Karpas-422 (cell line): ENCODE results near the gene HSPB7. TPM values are rescaled to one million over a fixed set of nuclear protein-coding genes. Genes with fewer than 3 reads are reported as not detected.
A peak's percentile ranks its signal among the peaks of the same experiment; 100 is the strongest.
"Not testable (repeated sequence)": the region's sequence is repeated elsewhere in the genome, so short reads cannot be mapped to it uniquely, and the experiment has no call there.

Experiments
- DNase-seq: peaks from one replicate; pipeline ENCODE4 v3.0.0-alpha.2; 2015
- H2AFZ ChIP-seq: fragments of 200-600 bp; sonication (generic); 2 replicates; pipeline ENCODE4 v1.6.1; 2014; ENCODE audit warnings: antibody characterized with exemption, low read length, mixed read lengths
- H3K27ac ChIP-seq: fragments of 200-600 bp; sonication (generic); 2 replicates; pipeline ENCODE4 v1.5.1; 2014; ENCODE audit warnings: mild to moderate bottlenecking, low read length, moderate library complexity
- H3K27me3 ChIP-seq: fragments of 200-600 bp; sonication (generic); 2 replicates; pipeline ENCODE4 v1.6.1; 2014; ENCODE audit warnings: low read length, mixed read lengths
- H3K36me3 ChIP-seq: fragments of 200-600 bp; sonication (generic); 2 replicates; pipeline ENCODE4 v1.6.1; 2014; ENCODE audit warnings: low read length, mixed read lengths; ENCODE audit not compliant: insufficient read depth
- H3K4me1 ChIP-seq: fragments of 200-600 bp; sonication (generic); 2 replicates; pipeline ENCODE4 v1.6.1; 2014; ENCODE audit warnings: mild to moderate bottlenecking, low read length, mixed read lengths
- H3K4me2 ChIP-seq: fragments of 200-600 bp; sonication (generic); 2 replicates; pipeline ENCODE4 v1.6.1; 2014; ENCODE audit warnings: low read length, low read depth, mild to moderate bottlenecking; ENCODE audit not compliant: poor library complexity, severe bottlenecking
- H3K4me3 ChIP-seq: fragments of 200-600 bp; sonication (generic); 2 replicates; pipeline ENCODE4 v1.5.1; 2014; ENCODE audit warnings: mild to moderate bottlenecking, antibody characterized with exemption, low read length, mixed read lengths
- H3K79me2 ChIP-seq: fragments of 200-600 bp; sonication (generic); 2 replicates; pipeline ENCODE4 v1.6.1; 2014; ENCODE audit warnings: mild to moderate bottlenecking, low read length, mixed read lengths
- H3K9ac ChIP-seq: fragments of 200-600 bp; sonication (generic); 2 replicates; pipeline ENCODE4 v1.6.0; 2014; ENCODE audit warnings: low read length
- H3K9me2 ChIP-seq: fragments of 200-600 bp; sonication (generic), shearing (Covaris generic); replicated peaks from 2 replicates; pipeline ENCODE4 v1.6.0; 2014; ENCODE audit warnings: mild to moderate bottlenecking, low read length, moderate library complexity; ENCODE audit not compliant: insufficient read depth
- H3K9me3 ChIP-seq: fragments of 300-700, 200-600 bp; sonication (generic); 2 replicates; pipeline ENCODE4 v1.6.1; 2014; ENCODE audit warnings: low read length, mixed read lengths
- H4K20me1 ChIP-seq: fragments of 200-600 bp; sonication (generic); 2 replicates; pipeline ENCODE4 v1.6.1; 2014; ENCODE audit warnings: mild to moderate bottlenecking, antibody characterized with exemption, low read length, low read depth; ENCODE audit not compliant: insufficient read depth
- total RNA-seq: library from RNA; depleted of rRNA; stranded (reverse); fragments of >200 nt; shearing (Covaris generic); gene quantifications from 2 replicates; pipeline ENCODE4 v1.2.3, GENCODE V29; 2014; ENCODE audit warnings: low replicate concordance

HSPB7 gene
- total RNA-seq, 1 experiment from 2014 or later, result not detected

- H3K4me3 ChIP-seq, H3K79me2 ChIP-seq, DNase-seq, H3K9me3 ChIP-seq, H4K20me1 ChIP-seq, H3K27ac ChIP-seq, H2AFZ ChIP-seq, H3K9me2 ChIP-seq, H3K27me3 ChIP-seq, H3K36me3 ChIP-seq, H3K9ac ChIP-seq, H3K4me2 ChIP-seq: not testable (repeated sequence)
- peaks cover 21% of the 10 kb centered on the region for H3K4me1 ChIP-seq
These were observed 44.3 kb upstream of the HSPB7 start for GRCh38 chr1:16061989-16062686.

- Histone ChIP-seq H3K27me3 (no peaks in the 10 kb centered on the region), H3K9me2 (no peaks in the 10 kb centered on the region), H3K27ac (no peak overlapping the region), H4K20me1 (no peaks in the 10 kb centered on the region), H3K9me3 (no peaks in the 10 kb centered on the region), H3K4me3 (no peak overlapping the region), H3K9ac (no peak overlapping the region), H3K4me2 (peak overlapping the region; percentile 35), H3K79me2 (no peaks in the 10 kb centered on the region), H2AFZ (no peak overlapping the region), H3K4me1 (peaks cover 12% of the 10 kb centered on the region), H3K36me3 (no peaks in the 10 kb centered on the region)
- peak; percentile 75 for DNase-seq
These were observed 43.4 kb upstream of the HSPB7 start for GRCh38 chr1:16061266-16061665.

GRCh38 chr1:16058394-16059120, 40.7 kb upstream of the HSPB7 start:
- not testable (repeated sequence) for H3K4me3 ChIP-seq, H3K9ac ChIP-seq, H4K20me1 ChIP-seq, H3K27me3 ChIP-seq, H3K9me2 ChIP-seq, H3K4me2 ChIP-seq, H3K79me2 ChIP-seq, H3K36me3 ChIP-seq, H2AFZ ChIP-seq, H3K9me3 ChIP-seq, H3K27ac ChIP-seq, DNase-seq
- peaks cover 13% of the 10 kb centered on the region for H3K4me1 ChIP-seq

- H3K9ac ChIP-seq, H3K27me3 ChIP-seq, H3K79me2 ChIP-seq, H2AFZ ChIP-seq, H3K4me2 ChIP-seq, H4K20me1 ChIP-seq, H3K9me3 ChIP-seq, DNase-seq, H3K27ac ChIP-seq, H3K9me2 ChIP-seq, H3K36me3 ChIP-seq, H3K4me3 ChIP-seq: not testable (repeated sequence)
- H3K4me1 ChIP-seq, result peaks cover 13% of the 10 kb centered on the region
These were observed 39.6 kb upstream of the HSPB7 start for GRCh38 chr1:16057314-16057915.

- H3K9ac ChIP-seq, H4K20me1 ChIP-seq, H3K4me3 ChIP-seq, H3K9me2 ChIP-seq, H3K36me3 ChIP-seq, H3K27me3 ChIP-seq, H3K79me2 ChIP-seq, H3K27ac ChIP-seq, H2AFZ ChIP-seq, H3K9me3 ChIP-seq, DNase-seq, H3K4me2 ChIP-seq: not testable (repeated sequence)
- peaks cover 13% of the 10 kb centered on the region for H3K4me1 ChIP-seq
These were observed 38.7 kb upstream of the HSPB7 start for GRCh38 chr1:16056521-16056912.

GRCh38 chr1:16055613-16056520, 38.0 kb upstream of the HSPB7 start:
- Histone ChIP-seq H3K27me3 (no peaks in the 10 kb centered on the region), H3K36me3 (no peaks in the 10 kb centered on the region), H2AFZ (no peak overlapping the region), H3K27ac (no peak overlapping the region), H3K9me2 (no peaks in the 10 kb centered on the region), H4K20me1 (0 out of 2 replicates have a peak, but pooled peaks cover 3% of the 10 kb centered on the region), H3K4me1 (peaks cover 7% of the 10 kb centered on the region), H3K4me3 (no peak overlapping the region), H3K79me2 (no peaks in the 10 kb centered on the region), H3K9ac (no peak overlapping the region), H3K9me3 (no peaks in the 10 kb centered on the region), H3K4me2 (no peak overlapping the region)
- DNase-seq, result peak; percentile 93

GRCh38 chr1:16054598-16055540, 37.0 kb upstream of the HSPB7 start:
- no peaks in the 10 kb centered on the region for H3K9me2 ChIP-seq
- H3K9ac ChIP-seq, result no peak overlapping the region
- no peak for DNase-seq
- no peak overlapping the region for H3K4me3 ChIP-seq
- H3K79me2 ChIP-seq, result no peaks in the 10 kb centered on the region
- H3K36me3 ChIP-seq, result no peaks in the 10 kb centered on the region
- H3K4me2 ChIP-seq, result no peak overlapping the region
- no peak overlapping the region for H3K27ac ChIP-seq
- H3K27me3 ChIP-seq, result no peaks in the 10 kb centered on the region
- H3K9me3 ChIP-seq, result no peaks in the 10 kb centered on the region
- H4K20me1 ChIP-seq, result 0 out of 2 replicates have a peak, but pooled peaks cover 3% of the 10 kb centered on the region
- peaks cover 4% of the 10 kb centered on the region for H3K4me1 ChIP-seq
- H2AFZ ChIP-seq, result no peak overlapping the region
